Endothelial cell of umbilical vein (primary cell): ENCODE results near the gene VRK1. TPM values are rescaled to one million over a fixed set of nuclear protein-coding genes. Genes with fewer than 3 reads are reported as not detected.

Experiments
- BruUV-seq: library from RNA; stranded (reverse); fragments of 400-500 nt; replicated peaks from 2 replicates; lab custom pipeline; 2021; lab: Mats Ljungman, UMichigan
- CTCF ChIA-PET: fragments of 300-600, 350-600 bp; sonication (Branson Sonifier 250); formaldehyde crosslinking; loops from one replicate; lab custom pipeline; 2021; ENCODE audit warnings: antibody characterized with exemption, inconsistent platforms; lab: Charles Lee
- POLR2A ChIA-PET: fragments of 300-600, 350-600 bp; sonication (Branson Sonifier 250); formaldehyde crosslinking; loops from one replicate; lab custom pipeline; 2021; ENCODE audit warnings: antibody characterized with exemption, inconsistent platforms; lab: Charles Lee
- DNase-seq: peaks from one replicate; pipeline ENCODE4 v3.0.0-alpha.2; 2011; ENCODE audit warnings: low read depth, low spot score
- FAIRE-seq: peaks from 2 replicates; lab custom pipeline; 2011; peaks lifted over from hg19 to GRCh38; lab: Jason Lieb, UNC
- H2AFZ ChIP-seq: 2 replicates; pipeline ENCODE4 v1.6.0; 2012; ENCODE audit warnings: low read depth, low read length, control low read depth, inconsistent platforms
- H3K27ac ChIP-seq: 2 replicates; pipeline ENCODE4 v1.5.1; 2011; ENCODE audit warnings: low read depth, mild to moderate bottlenecking, control low read depth, low read length, moderate library complexity; ENCODE audit not compliant: insufficient read depth
- H3K27me3 ChIP-seq, 2 experiments: 2 replicates each; pipeline versions ENCODE4 v1.6.0 to v1.6.1; 2011; ENCODE audit warnings: low read length in 2 of 2, mixed read lengths in 1 of 2; ENCODE audit not compliant: control insufficient read depth in 2 of 2, insufficient read depth in 2 of 2
- H3K36me3 ChIP-seq, 2 experiments: 2 replicates in 1 of 2; 3 replicates in 1 of 2; pipeline ENCODE4 v1.5.1; 2011; ENCODE audit warnings: low read length in 2 of 2, mild to moderate bottlenecking in 1 of 2, moderate library complexity in 1 of 2; ENCODE audit not compliant: control insufficient read depth in 2 of 2, insufficient read depth in 2 of 2; ENCODE audit errors: extremely low read depth in 1 of 2
- H3K4me1 ChIP-seq: 3 replicates; pipeline ENCODE4 v1.5.1; 2011; ENCODE audit warnings: mild to moderate bottlenecking, low read length; ENCODE audit not compliant: control insufficient read depth, insufficient read depth; ENCODE audit errors: extremely low read depth
- H3K4me2 ChIP-seq: 2 replicates; pipeline ENCODE4 v1.6.1; 2011; ENCODE audit warnings: low read length, control low read depth, mixed read lengths; ENCODE audit not compliant: insufficient read depth
- H3K4me3 ChIP-seq, 3 experiments: fragments of 200-600 bp in 1 of 3; sonication (generic), shearing (Covaris generic) in 1 of 3; replicated peaks in 1 of 3; 2 replicates each; pipeline ENCODE4 v1.5.1; 2011 to 2016; ENCODE audit warnings: control low read depth in 3 of 3, low read length in 3 of 3, mild to moderate bottlenecking in 2 of 3, inconsistent platforms in 1 of 3, low read depth in 1 of 3, moderate library complexity in 1 of 3; ENCODE audit not compliant: insufficient read depth in 1 of 3
- H3K79me2 ChIP-seq: 2 replicates; pipeline ENCODE4 v1.6.0; 2012; ENCODE audit warnings: low read length, inconsistent platforms; ENCODE audit not compliant: control insufficient read depth, insufficient read depth
- H3K9ac ChIP-seq: replicated peaks from 2 replicates; pipeline ENCODE3; 2011; ENCODE audit warnings: low read length, control low read depth; ENCODE audit not compliant: insufficient read depth; ENCODE audit errors: extremely low read depth
- H3K9me1 ChIP-seq: replicated peaks from 3 replicates; pipeline ENCODE4 v1.6.0; 2011; ENCODE audit warnings: mild to moderate bottlenecking, low read length; ENCODE audit not compliant: control insufficient read depth, insufficient read depth; ENCODE audit errors: extremely low read depth
- H3K9me3 ChIP-seq: replicated peaks from 2 replicates; pipeline ENCODE4 v1.5.1; 2012; ENCODE audit warnings: low read length, inconsistent platforms; ENCODE audit not compliant: control insufficient read depth, insufficient read depth
- H4K20me1 ChIP-seq: replicated peaks from 2 replicates; pipeline ENCODE3; 2011; ENCODE audit warnings: mild to moderate bottlenecking, low read length; ENCODE audit not compliant: control insufficient read depth, insufficient read depth; ENCODE audit errors: extremely low read depth
- EZH2 ChIP-seq: IDR thresholded peaks from 2 replicates; pipeline ENCODE4 v1.6.1; 2012; ENCODE audit warnings: borderline replicate concordance, low read depth, mild to moderate bottlenecking, moderate library complexity, low read length, inconsistent platforms; ENCODE audit not compliant: severe bottlenecking
- FOS ChIP-seq: IDR thresholded peaks from 2 replicates; pipeline ENCODE4 v1.6.1; 2011; ENCODE audit warnings: mild to moderate bottlenecking, low read length, moderate library complexity, borderline replicate concordance; ENCODE audit not compliant: insufficient read depth
- GATA2 ChIP-seq: IDR thresholded peaks from 2 replicates; pipeline ENCODE4 v1.7.0; 2011; ENCODE audit warnings: low read depth, mild to moderate bottlenecking, moderate library complexity, mixed read lengths, low read length; ENCODE audit not compliant: insufficient read length, insufficient read depth
- JUN ChIP-seq: IDR thresholded peaks from 2 replicates; pipeline ENCODE4 v1.6.1; 2011; ENCODE audit warnings: borderline replicate concordance, low read depth; ENCODE audit not compliant: insufficient read length, insufficient read depth
- MYC ChIP-seq: IDR thresholded peaks from one replicate; pipeline ENCODE4 v1.6.1; 2011; ENCODE audit warnings: mild to moderate bottlenecking, low read depth, low read length
- POLR2A ChIP-seq: IDR thresholded peaks from 2 replicates; pipeline ENCODE4 v1.6.1; 2012; ENCODE audit warnings: low read depth, mild to moderate bottlenecking, control low read depth, low read length
- POLR2AphosphoS5 ChIP-seq: IDR thresholded peaks from 2 replicates; pipeline ENCODE4 v1.6.1; 2012; ENCODE audit warnings: low read depth, mild to moderate bottlenecking, control low read depth, low read length, moderate library complexity; ENCODE audit not compliant: insufficient read depth
- dilution Hi-C: fragments of 300-500 bp; cut with MboI; formaldehyde crosslinking; loops from one replicate; pipeline ENCODE4 v1.15.0; 2019; ENCODE audit warnings: low sequenced_read_pairs; ENCODE audit not compliant: extremely low pct_ligation_motif_present
- intact Hi-C: fragments of 100-400 bp; cut with micrococcal nuclease; formaldehyde crosslinking; loops from one replicate; pipeline ENCODE4 v1.10.0; 2022
- polyA plus RNA-seq, 4 experiments: library from polyadenylated mRNA; depleted of rRNA in 3 of 4; stranded (reverse) in 3 of 4; unstranded in 1 of 4; fragments of >200 nt; gene quantifications; 2 replicates each; pipeline versions ENCODE4 v1.2.1 to v1.2.3, GENCODE V29; 2011 to 2012; ENCODE audit warnings: missing spikeins in 1 of 4
- total RNA-seq: library from RNA; stranded (reverse); gene quantifications from 2 replicates; pipeline ENCODE4 v1.2.3, GENCODE V29; 2021
- TF ChIP-seq, protein P1 (sequence below), 2 donors: IDR thresholded peaks; 1 replicate in 1 of 2; 2 replicates in 1 of 2; pipeline ENCODE4 v1.5.1; 2011; ENCODE audit warnings: low read length in 2 of 2, mild to moderate bottlenecking in 2 of 2, moderate library complexity in 2 of 2, control low read depth in 1 of 2, inconsistent platforms in 1 of 2, low read depth in 1 of 2; ENCODE audit not compliant: insufficient read depth in 1 of 2; ENCODE audit errors: extremely low read depth in 1 of 2
- TF ChIP-seq, protein P2 (sequence below): IDR thresholded peaks from 2 replicates; pipeline ENCODE4 v1.6.1; 2011; ENCODE audit not compliant: insufficient read depth, insufficient read length

Gene VRK1
- total and polyA plus RNA-seq, 2 donors (not counting 3 experiments of a cell fraction or from before 2014, with no cell fraction given), result 7.1 to 31.7 TPM

DNA sequence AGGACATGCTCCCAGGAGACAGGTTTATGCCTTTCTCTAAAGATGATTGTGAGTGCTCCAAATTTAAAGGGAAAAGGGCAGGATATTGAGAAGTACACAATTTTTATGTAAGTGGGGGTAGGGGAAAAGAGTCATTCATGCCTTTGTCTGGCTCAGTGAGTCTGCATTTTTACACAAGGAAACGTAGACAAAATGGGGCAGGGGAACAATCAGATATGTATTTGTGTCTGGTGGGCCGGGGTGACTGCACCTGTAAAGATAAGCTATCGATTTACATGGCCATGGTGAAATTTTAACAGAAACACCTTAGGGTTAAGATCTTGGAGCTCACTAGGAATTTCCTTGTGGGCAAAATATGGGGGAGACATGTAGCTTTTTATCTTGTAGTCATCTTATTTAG, 123.6 kb downstream of the VRK1 start:
- Histone ChIP-seq H3K9ac (no peak overlapping the region), H3K27ac (no peak overlapping the region), H3K9me1 (no peaks in the 10 kb centered on the region), H3K4me2 (no peak overlapping the region), H3K79me2 (no peaks in the 10 kb centered on the region), H4K20me1 (no peaks in the 10 kb centered on the region), H3K9me3 (no peaks in the 10 kb centered on the region), H3K4me1 (no peaks in the 10 kb centered on the region), H3K4me3 (no peak overlapping the region), H2AFZ (no peak overlapping the region), H3K27me3 (no peaks in the 10 kb centered on the region), H3K36me3 (no peaks in the 10 kb centered on the region)
- no TSS peak for BruUV-seq
- intact Hi-C loops (no loop called here), dilution Hi-C loops (no loop called here)
- no peak for DNase-seq
- ChIA-PET POLR2A (no interaction called here), CTCF (no interaction called here)
- no peak for FAIRE-seq
- TF ChIP-seq FOS (no peak), EZH2 (no peak), POLR2AphosphoS5 (no peak), GATA2 (no peak), MYC (no peak), JUN (no peak), POLR2A (no peak)
- TF ChIP-seq, protein P1, sequence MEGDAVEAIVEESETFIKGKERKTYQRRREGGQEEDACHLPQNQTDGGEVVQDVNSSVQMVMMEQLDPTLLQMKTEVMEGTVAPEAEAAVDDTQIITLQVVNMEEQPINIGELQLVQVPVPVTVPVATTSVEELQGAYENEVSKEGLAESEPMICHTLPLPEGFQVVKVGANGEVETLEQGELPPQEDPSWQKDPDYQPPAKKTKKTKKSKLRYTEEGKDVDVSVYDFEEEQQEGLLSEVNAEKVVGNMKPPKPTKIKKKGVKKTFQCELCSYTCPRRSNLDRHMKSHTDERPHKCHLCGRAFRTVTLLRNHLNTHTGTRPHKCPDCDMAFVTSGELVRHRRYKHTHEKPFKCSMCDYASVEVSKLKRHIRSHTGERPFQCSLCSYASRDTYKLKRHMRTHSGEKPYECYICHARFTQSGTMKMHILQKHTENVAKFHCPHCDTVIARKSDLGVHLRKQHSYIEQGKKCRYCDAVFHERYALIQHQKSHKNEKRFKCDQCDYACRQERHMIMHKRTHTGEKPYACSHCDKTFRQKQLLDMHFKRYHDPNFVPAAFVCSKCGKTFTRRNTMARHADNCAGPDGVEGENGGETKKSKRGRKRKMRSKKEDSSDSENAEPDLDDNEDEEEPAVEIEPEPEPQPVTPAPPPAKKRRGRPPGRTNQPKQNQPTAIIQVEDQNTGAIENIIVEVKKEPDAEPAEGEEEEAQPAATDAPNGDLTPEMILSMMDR (IDR thresholded peaks at IDR 0.05; ENCODE audit: extremely low read depth in 1 of 2, insufficient read depth in 1 of 2, low read depth in 1 of 2, low read length in 2 of 2), result no peak
- TF ChIP-seq, protein P2, sequence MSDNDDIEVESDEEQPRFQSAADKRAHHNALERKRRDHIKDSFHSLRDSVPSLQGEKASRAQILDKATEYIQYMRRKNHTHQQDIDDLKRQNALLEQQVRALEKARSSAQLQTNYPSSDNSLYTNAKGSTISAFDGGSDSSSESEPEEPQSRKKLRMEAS, result no peak
